WTC11 (cell line): Measurements from ENCODE around the gene USP15. TPM values are rescaled to one million over a fixed set of nuclear protein-coding genes. Genes with fewer than 3 reads are reported as not detected.

Experiments
- ATAC-seq: fragments of 200-7000 bp; cut with Tn5 transposase; 2 replicates; pipeline ENCODE4 v1.10.0; 2021; ENCODE audit warnings: mild to moderate bottlenecking, moderate library complexity
- CTCF ChIA-PET: fragments of 300-600 bp; sonication (Branson Sonifier 250); formaldehyde crosslinking; loops from one replicate; lab custom pipeline; 2021; ENCODE audit warnings: antibody characterized with exemption; lab: Charles Lee
- POLR2A ChIA-PET: fragments of 350-600 bp; sonication (Branson Sonifier 250); formaldehyde crosslinking; loops from one replicate; lab custom pipeline; 2021; ENCODE audit warnings: antibody characterized with exemption; lab: Charles Lee
- DNase-seq: peaks from one replicate; pipeline ENCODE4 v3.0.0; 2021; ENCODE audit warnings: low spot score
- H3K27ac Mint-ChIP-seq: 2 replicates; pipeline ENCODE4 v1.8.0; 2021; ENCODE audit warnings: mixed read lengths
- H3K27me3 Mint-ChIP-seq: 2 replicates; pipeline ENCODE4 v1.8.0; 2021; ENCODE audit warnings: low read depth, mild to moderate bottlenecking, moderate library complexity, mixed read lengths
- H3K36me3 Mint-ChIP-seq: 2 replicates; pipeline ENCODE4 v1.8.0; 2021; ENCODE audit warnings: mixed read lengths
- H3K4me1 Mint-ChIP-seq: 2 replicates; pipeline ENCODE4 v1.8.0; 2022; ENCODE audit warnings: mixed read lengths
- H3K4me3 Mint-ChIP-seq: 2 replicates; pipeline ENCODE4 v1.8.0; 2021; ENCODE audit warnings: mild to moderate bottlenecking, moderate library complexity, mixed read lengths
- H3K9me3 Mint-ChIP-seq: 2 replicates; pipeline ENCODE4 v1.8.0; 2021; ENCODE audit warnings: mixed read lengths
- ELF4 ChIP-seq: sonication (generic); formaldehyde crosslinking; IDR thresholded peaks from 2 replicates; pipeline ENCODE4 v1.8.1; 2022; ENCODE audit warnings: low read depth, mild to moderate bottlenecking, moderate library complexity, missing genetic modification reagents
- ESRRA ChIP-seq: sonication (generic); formaldehyde crosslinking; IDR thresholded peaks from 2 replicates; pipeline ENCODE4 v1.8.1; 2022; ENCODE audit warnings: mild to moderate bottlenecking, missing genetic modification reagents, borderline replicate concordance
- FOXJ3 ChIP-seq: sonication (generic); formaldehyde crosslinking; IDR thresholded peaks from 2 replicates; pipeline ENCODE4 v1.9.0; 2021; ENCODE audit warnings: missing genetic modification reagents, mild to moderate bottlenecking, borderline replicate concordance
- KAT7 ChIP-seq: sonication (generic); formaldehyde crosslinking; IDR thresholded peaks from 2 replicates; pipeline ENCODE4 v1.8.1; 2023; ENCODE audit warnings: missing genetic modification reagents, mild to moderate bottlenecking, borderline replicate concordance
- MYBL2 ChIP-seq: sonication (generic); formaldehyde crosslinking; IDR thresholded peaks from 2 replicates; pipeline ENCODE4 v1.8.1; 2023; ENCODE audit warnings: mild to moderate bottlenecking, moderate library complexity, missing genetic modification reagents
- OVOL2 ChIP-seq: fragments of 250-450 bp; sonication (Bioruptor Pico); IDR thresholded peaks from 2 replicates; pipeline ENCODE4 v1.9.0; 2021; ENCODE audit warnings: mild to moderate bottlenecking, borderline replicate concordance
- TCF7 ChIP-seq: sonication (generic); formaldehyde crosslinking; IDR thresholded peaks from 2 replicates; pipeline ENCODE4 v1.8.0; 2022; ENCODE audit warnings: mild to moderate bottlenecking, low read depth, missing genetic modification reagents, moderate library complexity
- ZBTB21 ChIP-seq: sonication (generic); formaldehyde crosslinking; IDR thresholded peaks from 2 replicates; pipeline ENCODE4 v1.8.1; 2023; ENCODE audit warnings: mild to moderate bottlenecking, missing genetic modification reagents, borderline replicate concordance
- ZNF232 ChIP-seq: sonication (generic); formaldehyde crosslinking; IDR thresholded peaks from 2 replicates; pipeline ENCODE4 v1.8.0; 2022; ENCODE audit warnings: mild to moderate bottlenecking, missing genetic modification reagents
- total RNA-seq: library from RNA; stranded (reverse); gene quantifications from 3 replicates; pipeline ENCODE4 v1.2.3, GENCODE V29; 2021
- TF ChIP-seq, protein P1 (sequence below): fragments of 250-450 bp; sonication (Bioruptor Pico); IDR thresholded peaks from 2 replicates; pipeline ENCODE4 v1.9.0; 2021; ENCODE audit warnings: mild to moderate bottlenecking
- TF ChIP-seq, protein P2 (sequence below): sonication (generic); formaldehyde crosslinking; IDR thresholded peaks from 2 replicates; pipeline ENCODE4 v1.8.1; 2022; ENCODE audit warnings: mild to moderate bottlenecking, missing genetic modification reagents, moderate library complexity, borderline replicate concordance
- TF ChIP-seq, protein P3 (sequence below): sonication (generic); formaldehyde crosslinking; conservative IDR thresholded peaks from 2 replicates; pipeline ENCODE4 v1.8.1; 2023; ENCODE audit warnings: mild to moderate bottlenecking, low read depth, missing genetic modification reagents, moderate library complexity
- TF ChIP-seq, protein P4 (sequence below): sonication (generic); formaldehyde crosslinking; IDR thresholded peaks from 2 replicates; pipeline ENCODE4 v1.8.1; 2023; ENCODE audit warnings: mild to moderate bottlenecking, missing genetic modification reagents, moderate library complexity
- TF ChIP-seq, protein P5 (sequence below): fragments of 250-450 bp; sonication (Bioruptor Pico); IDR thresholded peaks from 2 replicates; pipeline ENCODE4 v1.9.0; 2021; ENCODE audit warnings: moderate library complexity, mild to moderate bottlenecking, inconsistent platforms, borderline replicate concordance
- TF ChIP-seq, protein P6 (sequence below): sonication (generic); formaldehyde crosslinking; IDR thresholded peaks from 2 replicates; pipeline ENCODE4 v1.8.1; 2023; ENCODE audit warnings: mild to moderate bottlenecking, missing genetic modification reagents
- TF ChIP-seq, protein P7 (sequence below): fragments of 250-450 bp; sonication (Bioruptor Pico); IDR thresholded peaks from 2 replicates; pipeline ENCODE4 v1.9.0; 2021; ENCODE audit warnings: mild to moderate bottlenecking, borderline replicate concordance
- TF ChIP-seq, protein P8 (sequence below): fragments of 250-450 bp; sonication (Bioruptor Pico); IDR thresholded peaks from 2 replicates; pipeline ENCODE4 v2.1.2; 2022; ENCODE audit warnings: mild to moderate bottlenecking, moderate library complexity

The USP15 gene
- total RNA-seq, 1 experiment from 2014 or later, result 37.2 TPM

DNA sequence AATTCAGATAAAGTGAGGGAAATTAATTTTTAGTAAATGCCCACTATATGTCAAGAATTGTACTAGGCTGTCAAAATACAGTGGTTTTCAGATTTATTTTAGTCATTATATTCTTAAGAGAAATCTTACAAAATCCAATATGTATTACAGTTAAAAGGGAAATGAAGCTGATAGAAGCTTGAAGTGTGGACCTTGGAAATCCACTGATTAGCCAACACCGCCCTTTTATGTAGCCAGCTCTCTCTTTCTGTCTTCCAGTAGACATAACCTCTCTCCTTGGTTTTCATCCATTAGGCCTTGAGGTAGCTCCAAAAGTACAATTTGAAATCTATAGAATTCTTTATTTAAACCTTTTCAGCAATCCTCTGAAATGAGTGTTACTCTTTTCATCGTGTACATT, 63.2 kb downstream of the USP15 start:
- TF ChIP-seq ZBTB21 (no peak), FOXJ3 (CRISPR knock-in tag) (no peak)
- TF ChIP-seq, protein P1, sequence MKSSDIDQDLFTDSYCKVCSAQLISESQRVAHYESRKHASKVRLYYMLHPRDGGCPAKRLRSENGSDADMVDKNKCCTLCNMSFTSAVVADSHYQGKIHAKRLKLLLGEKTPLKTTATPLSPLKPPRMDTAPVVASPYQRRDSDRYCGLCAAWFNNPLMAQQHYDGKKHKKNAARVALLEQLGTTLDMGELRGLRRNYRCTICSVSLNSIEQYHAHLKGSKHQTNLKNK (CRISPR knock-in tag), result no peak
- TF ChIP-seq, all 79 proteins: peak for 0
- no peaks in the 10 kb centered on the region for H3K9me3 Mint-ChIP-seq
- no peaks in the 10 kb centered on the region for H3K4me1 Mint-ChIP-seq
- ATAC-seq (no peak), DNase-seq (no peak)
- ChIA-PET POLR2A (no interaction called here), CTCF (no interaction called here)
- peaks cover 7% of the 10 kb centered on the region for H3K36me3 Mint-ChIP-seq
- H3K4me3 Mint-ChIP-seq, result no peak overlapping the region
- no peaks in the 10 kb centered on the region for H3K27me3 Mint-ChIP-seq
- no peak overlapping the region for H3K27ac Mint-ChIP-seq

DNA sequence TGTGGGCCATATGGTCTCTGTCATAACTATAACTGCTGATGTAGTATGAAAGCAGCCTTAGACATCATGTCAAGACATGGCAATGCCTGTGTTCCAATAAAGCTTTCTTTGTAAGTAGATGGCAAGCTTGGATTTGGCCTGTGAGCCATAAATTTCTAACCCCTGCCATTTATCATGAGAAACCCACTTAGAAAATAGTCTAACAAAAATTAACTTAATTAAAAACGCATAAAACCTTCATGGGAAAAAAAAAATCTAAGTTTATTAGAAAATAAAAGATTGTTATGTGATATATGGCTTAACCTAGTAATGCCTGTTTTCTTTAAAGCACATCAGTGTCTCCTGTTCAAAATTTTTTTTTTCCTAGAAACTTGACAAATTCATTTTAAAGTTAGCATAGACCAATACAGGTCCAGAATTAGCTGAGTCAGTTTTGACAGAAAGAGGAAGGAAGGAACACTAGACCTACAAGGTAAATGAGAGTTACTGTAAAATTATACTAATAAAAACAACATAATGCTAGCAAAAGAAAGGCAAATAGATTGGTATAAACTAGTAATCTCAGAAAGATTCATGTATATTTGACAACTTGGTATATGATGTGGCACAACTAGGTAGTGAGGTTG, 68.2 kb downstream of the USP15 start:
- Mint-ChIP-seq H3K4me1 (no peaks in the 10 kb centered on the region), H3K27ac (no peak overlapping the region), H3K27me3 (no peaks in the 10 kb centered on the region), H3K4me3 (no peak overlapping the region), H3K9me3 (no peaks in the 10 kb centered on the region), H3K36me3 (no peaks in the 10 kb centered on the region)
- TF ChIP-seq ELF4 (CRISPR knock-in tag), result no peak
- TF ChIP-seq, protein P2, sequence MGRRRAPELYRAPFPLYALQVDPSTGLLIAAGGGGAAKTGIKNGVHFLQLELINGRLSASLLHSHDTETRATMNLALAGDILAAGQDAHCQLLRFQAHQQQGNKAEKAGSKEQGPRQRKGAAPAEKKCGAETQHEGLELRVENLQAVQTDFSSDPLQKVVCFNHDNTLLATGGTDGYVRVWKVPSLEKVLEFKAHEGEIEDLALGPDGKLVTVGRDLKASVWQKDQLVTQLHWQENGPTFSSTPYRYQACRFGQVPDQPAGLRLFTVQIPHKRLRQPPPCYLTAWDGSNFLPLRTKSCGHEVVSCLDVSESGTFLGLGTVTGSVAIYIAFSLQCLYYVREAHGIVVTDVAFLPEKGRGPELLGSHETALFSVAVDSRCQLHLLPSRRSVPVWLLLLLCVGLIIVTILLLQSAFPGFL (CRISPR knock-in tag), result no peak
- TF ChIP-seq, protein P3, sequence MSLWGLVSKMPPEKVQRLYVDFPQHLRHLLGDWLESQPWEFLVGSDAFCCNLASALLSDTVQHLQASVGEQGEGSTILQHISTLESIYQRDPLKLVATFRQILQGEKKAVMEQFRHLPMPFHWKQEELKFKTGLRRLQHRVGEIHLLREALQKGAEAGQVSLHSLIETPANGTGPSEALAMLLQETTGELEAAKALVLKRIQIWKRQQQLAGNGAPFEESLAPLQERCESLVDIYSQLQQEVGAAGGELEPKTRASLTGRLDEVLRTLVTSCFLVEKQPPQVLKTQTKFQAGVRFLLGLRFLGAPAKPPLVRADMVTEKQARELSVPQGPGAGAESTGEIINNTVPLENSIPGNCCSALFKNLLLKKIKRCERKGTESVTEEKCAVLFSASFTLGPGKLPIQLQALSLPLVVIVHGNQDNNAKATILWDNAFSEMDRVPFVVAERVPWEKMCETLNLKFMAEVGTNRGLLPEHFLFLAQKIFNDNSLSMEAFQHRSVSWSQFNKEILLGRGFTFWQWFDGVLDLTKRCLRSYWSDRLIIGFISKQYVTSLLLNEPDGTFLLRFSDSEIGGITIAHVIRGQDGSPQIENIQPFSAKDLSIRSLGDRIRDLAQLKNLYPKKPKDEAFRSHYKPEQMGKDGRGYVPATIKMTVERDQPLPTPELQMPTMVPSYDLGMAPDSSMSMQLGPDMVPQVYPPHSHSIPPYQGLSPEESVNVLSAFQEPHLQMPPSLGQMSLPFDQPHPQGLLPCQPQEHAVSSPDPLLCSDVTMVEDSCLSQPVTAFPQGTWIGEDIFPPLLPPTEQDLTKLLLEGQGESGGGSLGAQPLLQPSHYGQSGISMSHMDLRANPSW (CRISPR knock-in tag), result no peak
- TF ChIP-seq ESRRA, result no peak
- TF ChIP-seq MYBL2 (CRISPR knock-in tag), result no peak
- TF ChIP-seq TCF7, result no peak
- TF ChIP-seq, protein P4, sequence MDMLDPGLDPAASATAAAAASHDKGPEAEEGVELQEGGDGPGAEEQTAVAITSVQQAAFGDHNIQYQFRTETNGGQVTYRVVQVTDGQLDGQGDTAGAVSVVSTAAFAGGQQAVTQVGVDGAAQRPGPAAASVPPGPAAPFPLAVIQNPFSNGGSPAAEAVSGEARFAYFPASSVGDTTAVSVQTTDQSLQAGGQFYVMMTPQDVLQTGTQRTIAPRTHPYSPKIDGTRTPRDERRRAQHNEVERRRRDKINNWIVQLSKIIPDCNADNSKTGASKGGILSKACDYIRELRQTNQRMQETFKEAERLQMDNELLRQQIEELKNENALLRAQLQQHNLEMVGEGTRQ (CRISPR knock-in tag), result no peak
- CTCF ChIA-PET, result no interaction called here
- ATAC-seq, result no peak
- DNase-seq, result no peak
- POLR2A ChIA-PET, result no interaction called here

DNA sequence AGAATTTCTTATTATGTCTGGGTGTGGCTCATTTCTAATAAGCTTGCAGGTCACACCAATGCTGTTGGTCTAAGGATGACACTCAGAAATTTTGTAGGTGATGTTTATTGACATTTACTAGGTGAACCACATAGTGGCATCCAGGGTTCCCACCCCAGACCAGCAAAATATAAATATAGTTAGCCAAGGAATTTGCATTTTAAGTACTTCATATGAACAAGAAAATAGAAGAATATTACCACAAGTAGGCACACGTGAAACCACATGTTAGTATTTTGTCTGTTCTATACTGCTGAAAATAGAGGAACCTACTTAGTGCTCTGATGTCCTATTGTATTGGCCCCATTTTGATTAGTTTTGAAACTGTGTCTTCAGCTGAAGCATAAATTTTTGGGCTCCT, 71.1 kb downstream of the USP15 start:
- Mint-ChIP-seq H3K27ac (no peak overlapping the region), H3K27me3 (no peaks in the 10 kb centered on the region), H3K9me3 (no peaks in the 10 kb centered on the region), H3K36me3 (no peaks in the 10 kb centered on the region), H3K4me1 (no peaks in the 10 kb centered on the region), H3K4me3 (no peak overlapping the region)
- ChIA-PET POLR2A (no interaction called here), CTCF (no interaction called here)
- DNase-seq (no peak), ATAC-seq (no peak)
- TF ChIP-seq MYBL2 (CRISPR knock-in tag) (no peak), ESRRA (no peak), ZNF232 (CRISPR knock-in tag) (no peak), OVOL2 (no peak), KAT7 (CRISPR knock-in tag) (no peak)
- TF ChIP-seq, protein P5, sequence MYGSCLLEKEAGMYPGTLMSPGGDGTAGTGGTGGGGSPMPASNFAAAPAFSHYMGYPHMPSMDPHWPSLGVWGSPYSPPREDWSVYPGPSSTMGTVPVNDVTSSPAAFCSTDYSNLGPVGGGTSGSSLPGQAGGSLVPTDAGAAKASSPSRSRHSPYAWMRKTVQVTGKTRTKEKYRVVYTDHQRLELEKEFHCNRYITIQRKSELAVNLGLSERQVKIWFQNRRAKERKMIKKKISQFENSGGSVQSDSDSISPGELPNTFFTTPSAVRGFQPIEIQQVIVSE (CRISPR knock-in tag), result no peak
- TF ChIP-seq, protein P6, sequence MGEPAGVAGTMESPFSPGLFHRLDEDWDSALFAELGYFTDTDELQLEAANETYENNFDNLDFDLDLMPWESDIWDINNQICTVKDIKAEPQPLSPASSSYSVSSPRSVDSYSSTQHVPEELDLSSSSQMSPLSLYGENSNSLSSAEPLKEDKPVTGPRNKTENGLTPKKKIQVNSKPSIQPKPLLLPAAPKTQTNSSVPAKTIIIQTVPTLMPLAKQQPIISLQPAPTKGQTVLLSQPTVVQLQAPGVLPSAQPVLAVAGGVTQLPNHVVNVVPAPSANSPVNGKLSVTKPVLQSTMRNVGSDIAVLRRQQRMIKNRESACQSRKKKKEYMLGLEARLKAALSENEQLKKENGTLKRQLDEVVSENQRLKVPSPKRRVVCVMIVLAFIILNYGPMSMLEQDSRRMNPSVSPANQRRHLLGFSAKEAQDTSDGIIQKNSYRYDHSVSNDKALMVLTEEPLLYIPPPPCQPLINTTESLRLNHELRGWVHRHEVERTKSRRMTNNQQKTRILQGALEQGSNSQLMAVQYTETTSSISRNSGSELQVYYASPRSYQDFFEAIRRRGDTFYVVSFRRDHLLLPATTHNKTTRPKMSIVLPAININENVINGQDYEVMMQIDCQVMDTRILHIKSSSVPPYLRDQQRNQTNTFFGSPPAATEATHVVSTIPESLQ (CRISPR knock-in tag), result no peak
- TF ChIP-seq, protein P7, sequence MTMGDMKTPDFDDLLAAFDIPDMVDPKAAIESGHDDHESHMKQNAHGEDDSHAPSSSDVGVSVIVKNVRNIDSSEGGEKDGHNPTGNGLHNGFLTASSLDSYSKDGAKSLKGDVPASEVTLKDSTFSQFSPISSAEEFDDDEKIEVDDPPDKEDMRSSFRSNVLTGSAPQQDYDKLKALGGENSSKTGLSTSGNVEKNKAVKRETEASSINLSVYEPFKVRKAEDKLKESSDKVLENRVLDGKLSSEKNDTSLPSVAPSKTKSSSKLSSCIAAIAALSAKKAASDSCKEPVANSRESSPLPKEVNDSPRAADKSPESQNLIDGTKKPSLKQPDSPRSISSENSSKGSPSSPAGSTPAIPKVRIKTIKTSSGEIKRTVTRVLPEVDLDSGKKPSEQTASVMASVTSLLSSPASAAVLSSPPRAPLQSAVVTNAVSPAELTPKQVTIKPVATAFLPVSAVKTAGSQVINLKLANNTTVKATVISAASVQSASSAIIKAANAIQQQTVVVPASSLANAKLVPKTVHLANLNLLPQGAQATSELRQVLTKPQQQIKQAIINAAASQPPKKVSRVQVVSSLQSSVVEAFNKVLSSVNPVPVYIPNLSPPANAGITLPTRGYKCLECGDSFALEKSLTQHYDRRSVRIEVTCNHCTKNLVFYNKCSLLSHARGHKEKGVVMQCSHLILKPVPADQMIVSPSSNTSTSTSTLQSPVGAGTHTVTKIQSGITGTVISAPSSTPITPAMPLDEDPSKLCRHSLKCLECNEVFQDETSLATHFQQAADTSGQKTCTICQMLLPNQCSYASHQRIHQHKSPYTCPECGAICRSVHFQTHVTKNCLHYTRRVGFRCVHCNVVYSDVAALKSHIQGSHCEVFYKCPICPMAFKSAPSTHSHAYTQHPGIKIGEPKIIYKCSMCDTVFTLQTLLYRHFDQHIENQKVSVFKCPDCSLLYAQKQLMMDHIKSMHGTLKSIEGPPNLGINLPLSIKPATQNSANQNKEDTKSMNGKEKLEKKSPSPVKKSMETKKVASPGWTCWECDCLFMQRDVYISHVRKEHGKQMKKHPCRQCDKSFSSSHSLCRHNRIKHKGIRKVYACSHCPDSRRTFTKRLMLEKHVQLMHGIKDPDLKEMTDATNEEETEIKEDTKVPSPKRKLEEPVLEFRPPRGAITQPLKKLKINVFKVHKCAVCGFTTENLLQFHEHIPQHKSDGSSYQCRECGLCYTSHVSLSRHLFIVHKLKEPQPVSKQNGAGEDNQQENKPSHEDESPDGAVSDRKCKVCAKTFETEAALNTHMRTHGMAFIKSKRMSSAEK (CRISPR knock-in tag), result no peak
- TF ChIP-seq, protein P8, sequence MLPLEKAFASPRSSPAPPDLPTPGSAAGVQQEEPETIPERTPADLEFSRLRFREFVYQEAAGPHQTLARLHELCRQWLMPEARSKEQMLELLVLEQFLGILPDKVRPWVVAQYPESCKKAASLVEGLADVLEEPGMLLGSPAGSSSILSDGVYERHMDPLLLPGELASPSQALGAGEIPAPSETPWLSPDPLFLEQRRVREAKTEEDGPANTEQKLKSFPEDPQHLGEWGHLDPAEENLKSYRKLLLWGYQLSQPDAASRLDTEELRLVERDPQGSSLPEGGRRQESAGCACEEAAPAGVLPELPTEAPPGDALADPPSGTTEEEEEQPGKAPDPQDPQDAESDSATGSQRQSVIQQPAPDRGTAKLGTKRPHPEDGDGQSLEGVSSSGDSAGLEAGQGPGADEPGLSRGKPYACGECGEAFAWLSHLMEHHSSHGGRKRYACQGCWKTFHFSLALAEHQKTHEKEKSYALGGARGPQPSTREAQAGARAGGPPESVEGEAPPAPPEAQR (CRISPR knock-in tag), result no peak
